Hepatocyte (in vitro differentiated cells): Measurements from ENCODE around the gene HCN1.

Experiments
- EZH2 ChIP-seq: fragments of 200-600 bp; sonication (generic); IDR thresholded peaks from 2 replicates; pipeline ENCODE4 v1.6.1; 2016; ENCODE audit warnings: antibody characterized with exemption, mild to moderate bottlenecking, borderline replicate concordance
- TF ChIP-seq, protein P1 (sequence below): fragments of 200-600 bp; sonication (generic); IDR thresholded peaks from 2 replicates; pipeline ENCODE4 v1.5.1; 2016; ENCODE audit warnings: antibody characterized with exemption, mild to moderate bottlenecking; ENCODE audit not compliant: poor library complexity

DNA sequence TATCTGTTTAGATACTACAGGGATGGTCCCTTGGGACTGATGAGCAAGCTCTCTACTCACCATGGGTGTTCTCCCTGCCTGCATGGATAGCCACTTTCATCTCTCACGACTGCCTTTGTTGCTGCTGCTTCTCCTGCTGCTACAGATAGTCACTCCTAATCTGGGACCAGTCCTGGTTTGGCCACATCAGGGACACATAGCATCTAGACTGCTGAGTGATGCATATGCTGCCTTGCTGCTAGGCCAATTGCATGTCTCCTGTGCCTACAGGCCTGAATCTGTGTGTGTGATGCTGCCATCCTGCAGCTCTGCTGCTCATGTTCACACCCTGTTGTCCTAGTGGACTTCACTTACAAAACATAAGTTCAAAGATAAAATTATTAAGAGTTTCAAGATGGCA lies 297.1 kb downstream of the HCN1 start:
- no peak for TF ChIP-seq EZH2
- TF ChIP-seq, protein P1, sequence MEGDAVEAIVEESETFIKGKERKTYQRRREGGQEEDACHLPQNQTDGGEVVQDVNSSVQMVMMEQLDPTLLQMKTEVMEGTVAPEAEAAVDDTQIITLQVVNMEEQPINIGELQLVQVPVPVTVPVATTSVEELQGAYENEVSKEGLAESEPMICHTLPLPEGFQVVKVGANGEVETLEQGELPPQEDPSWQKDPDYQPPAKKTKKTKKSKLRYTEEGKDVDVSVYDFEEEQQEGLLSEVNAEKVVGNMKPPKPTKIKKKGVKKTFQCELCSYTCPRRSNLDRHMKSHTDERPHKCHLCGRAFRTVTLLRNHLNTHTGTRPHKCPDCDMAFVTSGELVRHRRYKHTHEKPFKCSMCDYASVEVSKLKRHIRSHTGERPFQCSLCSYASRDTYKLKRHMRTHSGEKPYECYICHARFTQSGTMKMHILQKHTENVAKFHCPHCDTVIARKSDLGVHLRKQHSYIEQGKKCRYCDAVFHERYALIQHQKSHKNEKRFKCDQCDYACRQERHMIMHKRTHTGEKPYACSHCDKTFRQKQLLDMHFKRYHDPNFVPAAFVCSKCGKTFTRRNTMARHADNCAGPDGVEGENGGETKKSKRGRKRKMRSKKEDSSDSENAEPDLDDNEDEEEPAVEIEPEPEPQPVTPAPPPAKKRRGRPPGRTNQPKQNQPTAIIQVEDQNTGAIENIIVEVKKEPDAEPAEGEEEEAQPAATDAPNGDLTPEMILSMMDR, result no peak
